ENCODE measurements around the gene DPP7. TPM values are rescaled to one million over a fixed set of nuclear protein-coding genes. Genes with fewer than 3 reads are reported as not detected.

DPP7 gene
- total and polyA plus RNA-seq, 11 donors: 96.6 to 260 (median 119) TPM

DNA sequence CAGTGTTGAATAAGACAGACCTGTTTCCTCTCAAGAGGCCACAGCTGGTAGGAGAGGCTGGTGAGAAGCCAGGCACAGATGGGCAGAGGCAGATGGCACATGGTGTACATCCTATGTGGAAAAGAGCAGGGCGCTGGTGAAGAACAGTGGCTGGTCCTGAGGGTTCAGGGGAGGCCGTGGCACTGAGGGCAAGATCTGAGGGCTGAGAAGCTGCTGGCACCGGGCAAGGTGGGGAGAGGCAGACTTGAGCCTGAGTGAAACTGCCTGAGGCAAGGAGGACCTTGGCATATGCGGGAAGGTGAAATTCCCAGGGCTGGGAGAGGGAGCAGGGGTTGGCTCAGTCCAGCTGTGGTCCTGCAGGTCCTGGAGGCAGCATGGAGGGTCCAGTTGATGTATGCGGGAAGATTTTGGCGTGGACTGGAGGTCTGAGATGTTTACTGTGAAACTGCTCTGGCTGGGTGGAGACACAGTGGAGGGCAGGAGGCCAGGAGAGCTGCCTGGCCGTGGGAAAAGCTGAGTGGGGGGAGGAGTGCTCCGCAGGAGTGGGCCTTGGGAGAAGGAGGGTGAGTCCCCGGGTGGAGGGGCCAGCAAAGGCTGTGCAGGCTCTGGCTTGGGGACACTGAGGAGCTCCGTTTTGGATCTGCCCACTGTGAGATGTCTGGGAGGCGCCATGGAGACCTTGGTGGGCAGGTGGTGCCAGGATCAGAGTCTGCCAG is 25.1 kb downstream of the DPP7 start:
- no peak overlapping the region for H3K4me3 ChIP-seq
- ATAC-seq (no peak), DNase-seq (peak in 1 of 5 donors; percentile 17)
- H3K27me3 ChIP-seq: no peaks in the 10 kb centered on the region
- WGBS, 4 donors: 77 to 83% (median 80%) methylated on average over 11 of the region's 11 CpGs
- H3K4me1 ChIP-seq: peaks cover 0 to 31% (median 21%) of the 10 kb centered on the region in 12 donors
- H3K36me3 ChIP-seq: peaks cover 0 to 52% (median 37%) of the 10 kb centered on the region in 9 donors
- intact Hi-C loops (cut with DNase I): no loop called here
- no peaks in the 10 kb centered on the region for H3K9me3 ChIP-seq
- TF ChIP-seq POLR2A (IDR thresholded peaks at IDR 0.05): no peak
- TF ChIP-seq, protein P1, sequence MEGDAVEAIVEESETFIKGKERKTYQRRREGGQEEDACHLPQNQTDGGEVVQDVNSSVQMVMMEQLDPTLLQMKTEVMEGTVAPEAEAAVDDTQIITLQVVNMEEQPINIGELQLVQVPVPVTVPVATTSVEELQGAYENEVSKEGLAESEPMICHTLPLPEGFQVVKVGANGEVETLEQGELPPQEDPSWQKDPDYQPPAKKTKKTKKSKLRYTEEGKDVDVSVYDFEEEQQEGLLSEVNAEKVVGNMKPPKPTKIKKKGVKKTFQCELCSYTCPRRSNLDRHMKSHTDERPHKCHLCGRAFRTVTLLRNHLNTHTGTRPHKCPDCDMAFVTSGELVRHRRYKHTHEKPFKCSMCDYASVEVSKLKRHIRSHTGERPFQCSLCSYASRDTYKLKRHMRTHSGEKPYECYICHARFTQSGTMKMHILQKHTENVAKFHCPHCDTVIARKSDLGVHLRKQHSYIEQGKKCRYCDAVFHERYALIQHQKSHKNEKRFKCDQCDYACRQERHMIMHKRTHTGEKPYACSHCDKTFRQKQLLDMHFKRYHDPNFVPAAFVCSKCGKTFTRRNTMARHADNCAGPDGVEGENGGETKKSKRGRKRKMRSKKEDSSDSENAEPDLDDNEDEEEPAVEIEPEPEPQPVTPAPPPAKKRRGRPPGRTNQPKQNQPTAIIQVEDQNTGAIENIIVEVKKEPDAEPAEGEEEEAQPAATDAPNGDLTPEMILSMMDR (IDR thresholded peaks at IDR 0.05): no peak
- no peak overlapping the region for H3K27ac ChIP-seq

DNA sequence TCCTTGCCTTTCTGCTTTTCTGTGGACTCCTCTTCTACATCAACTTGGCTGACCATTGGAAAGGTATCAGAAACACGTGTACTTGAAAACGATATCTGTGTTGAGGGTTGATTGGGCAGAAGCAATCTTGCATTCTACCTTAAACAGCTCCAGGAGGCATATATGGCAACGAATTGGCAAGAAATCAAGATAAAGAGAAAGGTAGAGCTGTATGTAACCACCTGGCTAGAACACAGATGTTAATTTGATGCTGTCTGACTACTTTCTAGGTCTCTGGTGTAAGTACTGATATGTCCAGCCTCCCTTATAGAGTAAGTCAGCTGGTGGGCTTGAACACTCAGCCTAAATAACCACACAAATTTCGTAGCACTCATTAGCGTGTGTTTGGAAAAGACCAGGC is 26.4 kb downstream of the DPP7 start:
- H3K27me3 ChIP-seq: no peaks in the 10 kb centered on the region
- H3K4me1 ChIP-seq: peaks cover 0 to 31% (median 21%) of the 10 kb centered on the region in 12 donors
- no peak for DNase-seq
- H3K4me3 ChIP-seq: peak overlapping the region in 2 of 12 donors; percentile 79 to 94
- 86 to 90% (median 87%) methylated on average over 5 of the region's 5 CpGs for WGBS, 4 donors
- peaks cover 0 to 40% (median 30%) of the 10 kb centered on the region in 9 donors for H3K36me3 ChIP-seq
- H3K9me3 ChIP-seq: no peaks in the 10 kb centered on the region
- intact Hi-C loops (cut with DNase I): no loop called here
- H3K27ac ChIP-seq: no peak overlapping the region
- ATAC-seq: no peak
- TF ChIP-seq, protein P1 (IDR thresholded peaks at IDR 0.05): no peak
- TF ChIP-seq POLR2A (IDR thresholded peaks at IDR 0.05): no peak

DNA sequence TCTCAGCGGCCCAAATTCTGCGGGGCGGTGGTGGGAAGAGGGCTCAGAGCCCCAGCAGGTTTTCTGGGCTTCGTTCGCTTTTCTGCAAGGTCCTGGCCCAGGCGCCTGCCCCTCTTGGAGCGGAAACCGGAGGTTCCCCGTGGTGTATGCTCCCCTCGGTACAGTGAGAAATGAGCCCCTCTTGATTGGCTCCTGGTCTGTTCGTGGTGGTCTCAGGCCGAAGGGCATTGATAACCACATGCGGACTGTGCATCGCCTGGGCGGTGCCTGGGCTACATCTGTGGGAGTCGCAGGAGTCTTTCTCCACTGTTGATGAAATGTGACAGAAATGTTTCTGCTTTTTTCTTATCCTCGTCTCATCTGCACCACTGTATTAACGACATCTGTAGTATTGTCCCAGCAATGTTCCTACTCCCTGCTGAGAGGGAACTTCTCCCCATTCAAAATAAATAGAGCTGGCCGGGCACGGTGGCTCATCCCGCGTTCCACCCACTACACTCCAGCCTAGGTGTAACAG is 27.1 kb downstream of the DPP7 start:
- 11 to 23% (median 16%) methylated on average over 13 to 22 of the region's 22 CpGs for WGBS, 4 donors
- ATAC-seq: no peak
- Histone ChIP-seq H3K4me3 (peak overlapping the region; percentile 56 to 94 (median 78)), H3K27me3 (no peaks in the 10 kb centered on the region), H3K36me3 (peaks cover 0 to 35% (median 30%) of the 10 kb centered on the region in 9 donors), H3K4me1 (peaks cover 0 to 31% (median 21%) of the 10 kb centered on the region in 12 donors), H3K27ac (peak overlapping the region; percentile 70 to 97 (median 96)), H3K9me3 (no peaks in the 10 kb centered on the region)
- TF ChIP-seq, protein P1 (IDR thresholded peaks at IDR 0.05): no peak
- TF ChIP-seq POLR2A (IDR thresholded peaks at IDR 0.05): no peak
- intact Hi-C loops (cut with DNase I): no loop called here
- peak in 1 of 5 donors; percentile 47 for DNase-seq
